ENCODE measurements around the gene C11orf24. TPM values are rescaled to one million over a fixed set of nuclear protein-coding genes. Genes with fewer than 3 reads are reported as not detected.

The C11orf24 gene
- total and polyA plus RNA-seq, 9 donors = 14.7 to 47.3 (median 31.8) TPM

GRCh38 chr11:68259122-68259959 is 12.4 kb downstream of the C11orf24 start:
- Histone ChIP-seq H3K36me3 (no peaks in the 10 kb centered on the region), H3K9me3 (no peaks in the 10 kb centered on the region), H3K27me3 (no peaks in the 10 kb centered on the region), H3K4me1 (ENCODE audit: insufficient read depth) (peaks cover 9% of the 10 kb centered on the region), H3K4me3 (no peak overlapping the region), H3K27ac (no peak overlapping the region)
- intact Hi-C loops (cut with DNase I) = loop anchor here (2.0 to 10.0 kb wide), 5 partner anchors 13 to 185 kb away; no protein-coding TSS in a partner anchor
- DNase-seq = no peak
- TF ChIP-seq EP300 (IDR thresholded peaks at IDR 0.05) = no peak
- no peak for TF ChIP-seq POLR2A (IDR thresholded peaks at IDR 0.05)
- no peak for TF ChIP-seq CTCF (IDR thresholded peaks at IDR 0.05)
- WGBS, 3 donors = 78 to 85% (median 81%) methylated on average over 15 of the region's 15 CpGs

GRCh38 chr11:68258363-68258765 is 13.4 kb downstream of the C11orf24 start:
- intact Hi-C loops (cut with DNase I) = loop anchor here (2.0 to 10.0 kb wide), 5 partner anchors 14 to 186 kb away; no protein-coding TSS in a partner anchor
- DNase-seq = peak in 1 of 5 donors; percentile 33
- Histone ChIP-seq H3K4me3 (no peak overlapping the region), H3K9me3 (no peaks in the 10 kb centered on the region), H3K36me3 (no peaks in the 10 kb centered on the region), H3K4me1 (ENCODE audit: insufficient read depth) (peaks cover 9% of the 10 kb centered on the region), H3K27me3 (no peaks in the 10 kb centered on the region), H3K27ac (peak overlapping the region in 1 of 2 donors; percentile 73)
- WGBS, 3 donors = 85 to 89% (median 87%) methylated on average over 13 of the region's 13 CpGs
- no peak for TF ChIP-seq POLR2A (IDR thresholded peaks at IDR 0.05)
- TF ChIP-seq CTCF (IDR thresholded peaks at IDR 0.05) = no peak
- TF ChIP-seq EP300 (IDR thresholded peaks at IDR 0.05) = no peak

- Histone ChIP-seq H3K4me1 (ENCODE audit: insufficient read depth) (peaks cover 9% of the 10 kb centered on the region), H3K27ac (peak overlapping the region in 1 of 2 donors; percentile 73), H3K27me3 (no peaks in the 10 kb centered on the region), H3K9me3 (no peaks in the 10 kb centered on the region), H3K4me3 (no peak overlapping the region), H3K36me3 (no peaks in the 10 kb centered on the region)
- 37 to 39% (median 39%) methylated on average over 22 of the region's 22 CpGs for WGBS, 3 donors
- intact Hi-C loops (cut with DNase I) = loop anchor here (2.0 to 10.0 kb wide), 7 partner anchors 15 to 189 kb away; no protein-coding TSS in a partner anchor
- peak; percentile 97 to 99 (median 97) for DNase-seq
- TF ChIP-seq CTCF (IDR thresholded peaks at IDR 0.05) = peak; percentile 88 to 95 (median 89)
- no peak for TF ChIP-seq POLR2A (IDR thresholded peaks at IDR 0.05)
- no peak for TF ChIP-seq EP300 (IDR thresholded peaks at IDR 0.05)
Observed at GRCh38 chr11:68257477-68258362, 14.1 kb downstream of the C11orf24 start.

- H3K27me3 ChIP-seq = no peaks in the 10 kb centered on the region
- WGBS, 3 donors = 3 to 14% (median 5%) methylated on average over 9 of the region's 9 CpGs
- intact Hi-C loops (cut with DNase I) = loop anchor here (2.0 to 10.0 kb wide), 6 partner anchors 41 to 190 kb away; no protein-coding TSS in a partner anchor
- TF ChIP-seq POLR2A (IDR thresholded peaks at IDR 0.05) = no peak
- peak; percentile 16 for TF ChIP-seq EP300 (IDR thresholded peaks at IDR 0.05)
- peak in 1 of 3 donors; percentile 8 for TF ChIP-seq CTCF (IDR thresholded peaks at IDR 0.05)
- DNase-seq = peak in 4 of 5 donors; percentile 63 to 79 (median 70)
- peaks cover 9% of the 10 kb centered on the region for H3K4me1 ChIP-seq (ENCODE audit: insufficient read depth)
- H3K4me3 ChIP-seq = no peak overlapping the region
- peak overlapping the region; percentile 23 to 73 for H3K27ac ChIP-seq
- no peaks in the 10 kb centered on the region for H3K36me3 ChIP-seq
- H3K9me3 ChIP-seq = no peaks in the 10 kb centered on the region
Observed at GRCh38 chr11:68256331-68256741, 15.4 kb downstream of the C11orf24 start.
